Ammon's horn (tissue), 1 donor: ENCODE results near the gene BBX.

ENCODE experiments used
- DNase-seq: peaks from one replicate; pipeline ENCODE4 v3.0.0-alpha.2; 2016; ENCODE audit warnings: low spot score

The BBX gene

DNA sequence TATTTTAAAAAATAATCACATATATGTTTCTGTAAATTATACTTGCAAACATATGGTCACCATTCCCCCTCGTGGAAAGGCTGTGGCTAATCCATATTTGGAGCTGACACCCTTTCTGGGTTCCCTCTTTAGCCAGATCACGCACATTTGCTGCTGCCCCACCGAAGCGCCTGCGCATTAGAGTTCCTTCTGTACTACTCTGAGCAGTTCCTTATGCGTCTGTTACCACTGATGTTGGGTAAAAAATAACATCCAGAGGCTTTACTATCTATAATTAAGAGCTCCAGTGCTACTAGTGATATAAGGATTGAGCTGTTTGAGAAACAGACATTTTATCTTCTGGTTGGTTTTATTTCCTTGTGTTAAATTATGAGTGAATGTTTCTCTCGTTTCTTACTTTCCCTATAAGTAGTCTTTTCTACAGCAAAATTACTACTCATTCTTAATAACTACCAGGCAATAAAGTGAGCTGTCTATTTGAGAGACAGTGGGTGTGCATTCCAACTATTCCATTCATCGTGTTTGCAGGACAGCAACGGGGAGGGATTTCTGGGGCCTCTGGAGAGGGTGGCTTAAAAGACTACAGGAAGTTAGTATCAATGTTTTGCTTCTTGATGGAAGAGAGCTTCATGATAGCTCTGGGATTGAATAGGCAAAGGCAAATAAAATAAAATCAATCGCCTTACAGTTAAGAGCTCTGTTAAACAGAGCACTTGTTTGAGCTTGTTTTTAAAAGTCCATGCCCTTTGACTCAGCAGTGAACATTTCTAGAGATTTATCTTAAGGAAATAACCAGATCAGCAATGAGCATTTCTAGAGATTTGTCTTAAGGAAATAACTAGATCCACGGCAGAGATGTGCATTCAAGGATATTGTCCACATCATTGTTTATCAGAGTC lies 322.9 kb downstream of the BBX start:
- DNase-seq = no peak

DNA sequence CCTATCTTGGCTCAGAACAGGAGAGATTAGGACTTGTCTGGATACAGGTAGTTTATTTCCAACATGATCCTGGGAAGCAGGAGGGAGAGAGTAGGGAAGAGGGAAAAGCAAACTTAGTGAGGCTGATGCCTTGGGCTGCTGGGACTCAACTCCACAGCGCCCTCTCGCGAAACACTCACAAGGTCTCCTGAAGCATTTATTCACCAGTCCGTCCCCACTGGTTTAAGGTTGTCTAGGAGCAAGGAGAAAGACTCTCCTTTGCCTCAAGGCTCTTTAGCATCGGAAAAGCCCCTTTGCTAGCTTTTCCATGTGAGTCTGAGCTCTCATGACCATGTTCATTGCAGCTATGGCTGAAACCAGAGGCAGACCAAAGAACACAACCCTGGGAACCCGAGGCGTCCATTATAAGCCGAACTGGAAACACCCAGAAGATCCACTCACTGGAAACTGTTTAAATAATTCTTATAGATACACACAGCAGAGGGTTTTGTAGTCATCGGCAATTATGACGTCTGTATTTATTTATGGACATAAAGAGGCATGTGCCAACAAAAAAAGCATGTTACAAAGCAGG lies 323.6 kb downstream of the BBX start:
- DNase-seq = peak; percentile 74

DNA sequence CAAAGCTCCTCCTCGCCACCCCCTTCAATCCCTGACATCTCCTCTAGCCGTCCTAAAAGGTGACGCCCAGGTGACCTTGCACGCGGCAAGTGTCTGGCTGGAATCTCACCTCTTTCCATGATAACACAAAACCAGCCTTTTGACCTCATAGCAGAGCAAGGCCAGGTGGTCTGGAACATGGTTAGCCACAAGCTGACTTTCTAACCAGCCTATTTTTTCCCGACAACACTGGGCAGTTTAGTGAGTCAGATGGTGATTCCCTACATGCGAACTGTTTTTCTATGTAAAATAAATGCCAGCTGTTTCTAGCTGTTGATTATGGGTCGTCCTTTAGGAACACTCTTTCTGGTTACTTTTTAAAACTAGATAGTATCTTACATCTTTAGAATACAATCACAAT lies 325.0 kb downstream of the BBX start:
- DNase-seq = no peak

DNA sequence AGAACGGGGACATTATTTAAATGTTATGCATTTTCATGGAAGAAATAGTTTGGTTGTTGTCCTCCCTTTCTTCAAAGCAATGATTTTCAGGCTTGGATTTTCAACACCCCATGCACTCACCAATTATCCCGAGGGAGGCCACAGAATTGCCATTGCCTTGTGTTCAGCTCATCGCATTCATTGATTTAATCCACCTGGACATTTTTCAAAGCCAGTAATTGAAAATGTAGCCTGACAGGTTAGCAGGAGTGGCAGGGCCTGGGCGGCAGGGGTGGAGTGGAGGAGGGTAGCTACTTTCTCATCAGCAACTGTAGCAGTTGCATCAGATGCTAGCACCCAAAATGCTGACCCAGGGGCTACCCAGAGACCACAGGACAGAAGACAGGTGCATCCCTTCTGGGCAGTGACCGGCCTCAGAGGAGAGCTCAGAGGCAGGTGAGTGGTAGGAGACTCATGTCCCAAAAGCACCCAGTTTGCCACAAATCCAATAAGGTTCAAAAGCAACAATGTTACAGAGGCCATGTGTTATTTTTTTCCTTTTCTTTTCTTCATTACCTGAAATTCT lies 325.7 kb downstream of the BBX start:
- DNase-seq = no peak

DNA sequence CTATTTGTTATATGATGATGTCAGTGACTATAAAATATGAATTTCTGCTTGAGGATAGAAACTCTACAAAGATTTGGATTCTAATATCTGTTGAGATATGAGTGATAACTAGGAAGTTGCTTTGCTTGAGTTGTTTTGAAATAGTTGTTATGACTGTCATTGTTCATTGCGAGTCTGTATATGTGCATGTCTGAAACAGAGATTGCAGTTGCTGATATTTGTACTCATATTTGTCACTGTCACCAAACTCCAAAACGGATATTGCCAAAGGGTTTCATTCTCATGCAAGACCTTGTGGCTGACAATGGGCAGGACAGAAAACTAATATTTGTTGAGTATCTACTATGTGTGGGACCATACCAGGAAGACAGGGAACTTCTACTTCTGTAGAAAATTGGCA lies 327.9 kb downstream of the BBX start:
- no peak for DNase-seq

DNA sequence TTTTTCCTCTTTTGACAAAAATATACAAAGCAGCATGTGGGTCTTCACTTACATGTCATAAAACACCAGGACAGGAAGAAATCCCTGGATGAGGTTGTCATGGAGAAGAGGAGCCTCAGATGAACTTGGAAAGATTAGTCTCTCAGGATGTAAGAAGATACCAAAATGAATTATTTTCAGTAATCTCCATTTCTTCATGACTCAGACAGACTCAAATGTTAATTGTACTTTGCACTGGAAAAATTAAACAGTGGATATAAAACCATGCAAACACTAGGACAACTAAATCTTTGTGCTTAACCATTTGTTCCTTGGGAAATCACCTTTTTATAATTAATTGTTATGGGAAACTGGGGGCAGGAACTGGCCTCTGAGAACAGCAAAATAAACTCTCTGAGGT lies 331.1 kb downstream of the BBX start:
- DNase-seq = no peak

DNA sequence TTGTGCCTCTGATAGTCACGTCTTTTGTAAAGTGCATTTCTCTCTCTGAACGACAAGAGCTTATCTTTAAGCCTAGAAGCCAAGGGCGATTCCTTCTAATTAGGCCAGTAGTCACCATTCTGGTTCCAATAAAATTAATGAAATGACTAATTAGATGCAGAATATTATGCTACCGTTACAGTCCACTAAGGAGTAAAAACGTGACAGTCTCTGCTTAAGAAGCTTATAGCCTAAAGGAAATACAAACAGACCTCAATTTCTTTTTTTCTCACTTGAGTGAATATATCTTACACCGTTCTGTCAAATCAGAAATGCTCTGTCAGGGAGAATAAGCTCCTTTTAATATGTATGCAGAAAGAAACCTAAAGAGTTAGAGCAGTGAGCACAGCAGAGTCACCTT lies 332.0 kb downstream of the BBX start:
- no peak for DNase-seq

DNA sequence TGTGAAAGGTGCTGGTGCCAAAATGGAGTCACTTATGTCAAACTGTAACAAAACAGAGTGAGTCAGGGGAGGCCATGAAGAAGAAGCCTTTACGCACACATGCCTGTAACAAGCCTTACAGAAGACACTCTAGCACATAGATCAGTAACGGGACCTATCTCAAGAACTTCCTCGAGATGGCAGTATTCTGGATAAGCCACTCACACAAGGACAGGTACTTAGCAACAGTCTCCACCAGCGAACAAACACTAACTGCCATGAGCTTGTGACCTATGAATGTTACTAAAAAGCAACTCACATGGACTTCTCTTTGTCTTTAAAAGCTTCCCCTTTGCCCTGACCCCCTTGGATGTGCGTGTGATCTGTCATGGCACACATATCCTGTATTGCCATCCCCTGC lies 332.9 kb downstream of the BBX start:
- DNase-seq = no peak

DNA sequence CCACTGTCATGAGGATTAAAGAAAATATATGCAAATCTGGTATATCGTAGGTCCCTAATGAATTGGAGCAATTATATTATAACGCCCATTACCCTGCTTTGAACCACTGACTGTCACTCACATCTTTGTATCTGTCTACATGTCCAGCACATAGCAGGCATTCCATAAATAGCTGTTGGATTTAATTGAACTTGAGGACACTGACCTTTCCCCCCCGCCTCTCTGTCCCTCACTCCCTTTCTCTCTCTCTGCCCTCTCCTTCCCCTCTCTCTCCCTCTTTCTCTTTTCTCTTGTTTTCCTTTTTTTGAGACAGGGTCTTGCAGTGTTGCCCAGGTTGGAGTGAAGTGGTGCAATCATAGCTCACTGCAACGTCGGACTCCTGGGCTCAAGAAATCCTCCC lies 335.1 kb downstream of the BBX start:
- DNase-seq = no peak

DNA sequence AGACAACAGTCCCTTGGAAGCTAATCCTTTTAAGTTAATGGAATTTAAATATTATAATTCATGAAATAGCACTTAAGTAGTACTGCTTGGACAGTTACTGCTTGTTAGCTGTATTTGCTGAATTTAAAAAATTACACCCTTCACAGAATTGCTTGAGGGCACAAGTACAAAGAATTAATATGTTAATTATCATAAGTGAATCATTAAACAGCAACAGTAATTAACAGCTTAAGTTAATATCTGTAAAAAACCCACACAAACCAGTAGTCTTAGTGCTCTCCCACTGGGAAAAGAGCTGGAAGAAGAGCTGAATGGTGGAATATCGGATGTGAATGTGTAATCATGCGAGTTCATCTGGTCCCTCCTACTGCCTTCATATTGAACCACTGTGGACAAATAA lies 336.1 kb downstream of the BBX start:
- no peak for DNase-seq
